GM23338 (cell line): ENCODE measurements around the gene ZNF609. TPM values are rescaled to one million over a fixed set of nuclear protein-coding genes. Genes with fewer than 3 reads are reported as not detected.

Source experiments
- ATAC-seq: fragments of 200-7000 bp; cut with Tn5 transposase; 3 replicates; pipeline ENCODE4 v1.9.1; 2020
- DNase-seq: peaks from one replicate; pipeline ENCODE4 v3.0.0-alpha.2; 2015; ENCODE audit warnings: low spot score
- H2AFZ ChIP-seq: fragments of 200-600 bp; sonication (generic); 2 replicates; pipeline ENCODE4 v1.8.0; 2016; ENCODE audit warnings: antibody characterized with exemption, mild to moderate bottlenecking, moderate library complexity
- H3F3A ChIP-seq: fragments of 200-600 bp; sonication (generic); replicated peaks from 2 replicates; pipeline ENCODE4 v1.8.0; 2017; ENCODE audit warnings: antibody characterized with exemption, mixed run types, low read depth
- H3K27ac ChIP-seq: fragments of 200-600 bp; sonication (generic); 2 replicates; pipeline ENCODE4 v1.6.1; 2016; ENCODE audit warnings: low read depth
- H3K27me3 ChIP-seq: fragments of 200-600 bp; sonication (generic); 2 replicates; pipeline ENCODE4 v1.8.0; 2016; ENCODE audit warnings: mild to moderate bottlenecking, mixed run types, moderate library complexity; ENCODE audit not compliant: insufficient read depth
- H3K36me3 ChIP-seq: fragments of 200-600 bp; sonication (generic); 2 replicates; pipeline ENCODE4 v1.8.0; 2016; ENCODE audit warnings: mild to moderate bottlenecking; ENCODE audit not compliant: insufficient read depth
- H3K4me1 ChIP-seq: fragments of 200-600 bp; sonication (generic); 2 replicates; pipeline ENCODE4 v1.8.0; 2016; ENCODE audit warnings: mild to moderate bottlenecking, moderate library complexity; ENCODE audit not compliant: insufficient read depth
- H3K4me2 ChIP-seq: fragments of 200-600 bp; sonication (generic); 2 replicates; pipeline ENCODE4 v1.7.1; 2017; ENCODE audit warnings: mixed run types
- H3K4me3 ChIP-seq: fragments of 200-600 bp; sonication (generic); 2 replicates; pipeline ENCODE4 v1.6.1; 2016; ENCODE audit warnings: mixed run types
- H3K79me2 ChIP-seq: fragments of 200-600 bp; sonication (generic); replicated peaks from 2 replicates; pipeline ENCODE4 v1.8.0; 2017; ENCODE audit warnings: mild to moderate bottlenecking; ENCODE audit not compliant: insufficient read depth
- H3K9me2 ChIP-seq: fragments of 200-600 bp; sonication (generic); 2 replicates; pipeline ENCODE4 v1.8.0; 2017; ENCODE audit not compliant: insufficient read depth
- H4K20me1 ChIP-seq: fragments of 200-600 bp; sonication (generic); replicated peaks from 2 replicates; pipeline ENCODE4 v1.8.0; 2017; ENCODE audit warnings: mild to moderate bottlenecking; ENCODE audit not compliant: insufficient read depth
- H3K27ac Mint-ChIP-seq: 2 replicates; pipeline ENCODE4 v1.8.0; 2020; ENCODE audit warnings: inconsistent platforms, mild to moderate bottlenecking, moderate library complexity, mixed read lengths
- H3K27me3 Mint-ChIP-seq: 3 replicates; pipeline ENCODE4 v1.8.0; 2022; ENCODE audit warnings: low read depth, mild to moderate bottlenecking, moderate library complexity, mixed read lengths, inconsistent platforms; ENCODE audit not compliant: insufficient read depth, poor library complexity
- H3K36me3 Mint-ChIP-seq: 3 replicates; pipeline ENCODE4 v1.8.0; 2021; ENCODE audit warnings: low read depth, mild to moderate bottlenecking, inconsistent platforms, moderate library complexity, mixed read lengths
- H3K4me1 Mint-ChIP-seq: 3 replicates; pipeline ENCODE4 v1.8.0; 2020; ENCODE audit warnings: mild to moderate bottlenecking, inconsistent platforms, mixed read lengths
- H3K4me3 Mint-ChIP-seq: 3 replicates; pipeline ENCODE4 v1.8.0; 2021; ENCODE audit warnings: moderate library complexity, mild to moderate bottlenecking, inconsistent platforms, mixed read lengths
- H3K9me3 Mint-ChIP-seq: 3 replicates; pipeline ENCODE4 v1.8.0; 2020; ENCODE audit warnings: moderate library complexity, mild to moderate bottlenecking, inconsistent platforms, mixed read lengths
- CREB1 ChIP-seq: fragments of 250-450 bp; sonication (Bioruptor Pico); IDR thresholded peaks from 2 replicates; pipeline ENCODE4 v1.5.0; 2020; ENCODE audit warnings: low read depth, mild to moderate bottlenecking, moderate library complexity
- EZH2 ChIP-seq: fragments of 200-600 bp; sonication (generic); IDR thresholded peaks from one replicate; pipeline ENCODE4 v1.8.0; 2017; ENCODE audit warnings: antibody characterized with exemption, mild to moderate bottlenecking, low read depth; ENCODE audit not compliant: unreplicated experiment
- EZH2phosphoT487 ChIP-seq: fragments of 200-600 bp; sonication (generic); IDR thresholded peaks from one replicate; pipeline ENCODE4 v1.8.1; 2018; ENCODE audit warnings: antibody characterized with exemption; ENCODE audit not compliant: unreplicated experiment
- JUNB ChIP-seq: IDR thresholded peaks from one replicate; pipeline ENCODE4 v1.6.1; 2016; ENCODE audit warnings: antibody characterized with exemption; ENCODE audit not compliant: unreplicated experiment
- NANOG ChIP-seq: IDR thresholded peaks from 2 replicates; pipeline ENCODE4 v1.6.1; 2016; ENCODE audit warnings: antibody characterized with exemption, borderline replicate concordance
- POLR2AphosphoS5 ChIP-seq: IDR thresholded peaks from 2 replicates; pipeline ENCODE4 v1.6.1; 2016; ENCODE audit warnings: antibody characterized with exemption, low read depth
- STAT1 ChIP-seq: IDR thresholded peaks from one replicate; pipeline ENCODE4 v1.6.1; 2016; ENCODE audit warnings: antibody characterized with exemption; ENCODE audit not compliant: unreplicated experiment
- ZNF114 ChIP-seq: fragments of 250-450 bp; sonication (Bioruptor Pico); IDR thresholded peaks from 2 replicates; pipeline ENCODE4 v1.5.0; 2020; ENCODE audit warnings: mild to moderate bottlenecking, moderate library complexity
- ZNF331 ChIP-seq: fragments of 250-450 bp; sonication (Bioruptor Pico); IDR thresholded peaks from 2 replicates; pipeline ENCODE4 v1.5.0; 2020; ENCODE audit warnings: low read depth, mild to moderate bottlenecking, moderate library complexity
- polyA plus RNA-seq: library from polyadenylated mRNA; unstranded; fragments of >200 nt; fragmentation: Nextera tagmentation; extraction: Ambion mirVana; gene quantifications from 2 replicates; pipeline ENCODE4 v1.2.1, GENCODE V29; 2016
- total RNA-seq: library from RNA; depleted of rRNA; stranded (reverse); fragments of >200 nt; shearing (Covaris generic); gene quantifications from 2 replicates; pipeline ENCODE4 v1.2.3, GENCODE V29; 2014
- TF ChIP-seq, protein P1 (sequence below): IDR thresholded peaks from 2 replicates; pipeline ENCODE4 v1.6.1; 2016; ENCODE audit warnings: antibody characterized with exemption
- TF ChIP-seq, protein P2 (sequence below): fragments of 250-450 bp; sonication (Bioruptor Pico); IDR thresholded peaks from 2 replicates; pipeline ENCODE4 v1.5.0; 2020; ENCODE audit warnings: mild to moderate bottlenecking, moderate library complexity
- TF ChIP-seq, protein P3 (sequence below), 2 experiments: fragments of 200-600 bp in 1 of 2; sonication (generic) in 1 of 2; conservative IDR thresholded peaks; 2 replicates each; pipeline versions ENCODE4 v1.5.1 to v1.6.1; 2016 to 2017; ENCODE audit warnings: antibody characterized with exemption in 2 of 2, low read depth in 2 of 2, mild to moderate bottlenecking in 2 of 2, moderate library complexity in 1 of 2
- TF ChIP-seq, protein P4 (sequence below): IDR thresholded peaks from one replicate; pipeline ENCODE4 v1.6.1; 2018; ENCODE audit warnings: antibody characterized with exemption; ENCODE audit not compliant: unreplicated experiment

The ZNF609 gene
- total and polyA plus RNA-seq, 2 experiments from 2014 or later = 26.4 to 40.2 TPM

DNA sequence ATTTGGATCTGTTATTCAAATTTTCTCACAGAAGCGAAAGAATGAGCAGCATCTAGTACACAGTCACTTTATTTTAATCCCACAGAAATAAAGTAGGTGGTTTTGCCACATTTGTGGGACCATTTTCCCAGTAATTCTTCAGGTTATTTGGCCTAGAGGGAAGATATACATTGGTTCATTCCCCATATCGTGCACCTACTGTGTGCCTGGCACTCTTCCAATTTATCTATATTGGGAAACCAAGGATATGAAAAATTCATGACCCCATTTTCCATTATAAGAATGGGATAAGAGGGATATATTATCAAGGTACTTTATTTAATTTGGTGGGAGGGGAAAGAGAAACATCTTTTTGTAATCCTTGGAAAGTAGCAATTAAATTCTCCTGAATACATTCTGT lies 37.7 kb upstream of the ZNF609 start:
- ATAC-seq (no peak), DNase-seq (no peak)
- Histone ChIP-seq H3K4me3 (no peak overlapping the region), H3K36me3 (no peaks in the 10 kb centered on the region), H2AFZ (no peak overlapping the region), H3K4me1 (no peaks in the 10 kb centered on the region), H3K27me3 (no peaks in the 10 kb centered on the region), H3K4me2 (no peak overlapping the region), H4K20me1 (no peaks in the 10 kb centered on the region; the same call in none of the 2 replicates), H3K27ac (no peak overlapping the region), H3K79me2 (no peaks in the 10 kb centered on the region), H3F3A (no peaks in the 10 kb centered on the region), H3K9me2 (no peaks in the 10 kb centered on the region)
- Mint-ChIP-seq H3K36me3 (peaks cover 22% of the 10 kb centered on the region; the same call in 2 of the 3 replicates), H3K27me3 (peaks cover 3% of the 10 kb centered on the region), H3K27ac (no peak overlapping the region), H3K4me3 (no peak overlapping the region), H3K9me3 (no peaks in the 10 kb centered on the region), H3K4me1 (no peaks in the 10 kb centered on the region)
- no peak for TF ChIP-seq STAT1
- TF ChIP-seq, protein P1, sequence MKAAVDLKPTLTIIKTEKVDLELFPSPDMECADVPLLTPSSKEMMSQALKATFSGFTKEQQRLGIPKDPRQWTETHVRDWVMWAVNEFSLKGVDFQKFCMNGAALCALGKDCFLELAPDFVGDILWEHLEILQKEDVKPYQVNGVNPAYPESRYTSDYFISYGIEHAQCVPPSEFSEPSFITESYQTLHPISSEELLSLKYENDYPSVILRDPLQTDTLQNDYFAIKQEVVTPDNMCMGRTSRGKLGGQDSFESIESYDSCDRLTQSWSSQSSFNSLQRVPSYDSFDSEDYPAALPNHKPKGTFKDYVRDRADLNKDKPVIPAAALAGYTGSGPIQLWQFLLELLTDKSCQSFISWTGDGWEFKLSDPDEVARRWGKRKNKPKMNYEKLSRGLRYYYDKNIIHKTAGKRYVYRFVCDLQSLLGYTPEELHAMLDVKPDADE = no peak
- TF ChIP-seq, protein P2, sequence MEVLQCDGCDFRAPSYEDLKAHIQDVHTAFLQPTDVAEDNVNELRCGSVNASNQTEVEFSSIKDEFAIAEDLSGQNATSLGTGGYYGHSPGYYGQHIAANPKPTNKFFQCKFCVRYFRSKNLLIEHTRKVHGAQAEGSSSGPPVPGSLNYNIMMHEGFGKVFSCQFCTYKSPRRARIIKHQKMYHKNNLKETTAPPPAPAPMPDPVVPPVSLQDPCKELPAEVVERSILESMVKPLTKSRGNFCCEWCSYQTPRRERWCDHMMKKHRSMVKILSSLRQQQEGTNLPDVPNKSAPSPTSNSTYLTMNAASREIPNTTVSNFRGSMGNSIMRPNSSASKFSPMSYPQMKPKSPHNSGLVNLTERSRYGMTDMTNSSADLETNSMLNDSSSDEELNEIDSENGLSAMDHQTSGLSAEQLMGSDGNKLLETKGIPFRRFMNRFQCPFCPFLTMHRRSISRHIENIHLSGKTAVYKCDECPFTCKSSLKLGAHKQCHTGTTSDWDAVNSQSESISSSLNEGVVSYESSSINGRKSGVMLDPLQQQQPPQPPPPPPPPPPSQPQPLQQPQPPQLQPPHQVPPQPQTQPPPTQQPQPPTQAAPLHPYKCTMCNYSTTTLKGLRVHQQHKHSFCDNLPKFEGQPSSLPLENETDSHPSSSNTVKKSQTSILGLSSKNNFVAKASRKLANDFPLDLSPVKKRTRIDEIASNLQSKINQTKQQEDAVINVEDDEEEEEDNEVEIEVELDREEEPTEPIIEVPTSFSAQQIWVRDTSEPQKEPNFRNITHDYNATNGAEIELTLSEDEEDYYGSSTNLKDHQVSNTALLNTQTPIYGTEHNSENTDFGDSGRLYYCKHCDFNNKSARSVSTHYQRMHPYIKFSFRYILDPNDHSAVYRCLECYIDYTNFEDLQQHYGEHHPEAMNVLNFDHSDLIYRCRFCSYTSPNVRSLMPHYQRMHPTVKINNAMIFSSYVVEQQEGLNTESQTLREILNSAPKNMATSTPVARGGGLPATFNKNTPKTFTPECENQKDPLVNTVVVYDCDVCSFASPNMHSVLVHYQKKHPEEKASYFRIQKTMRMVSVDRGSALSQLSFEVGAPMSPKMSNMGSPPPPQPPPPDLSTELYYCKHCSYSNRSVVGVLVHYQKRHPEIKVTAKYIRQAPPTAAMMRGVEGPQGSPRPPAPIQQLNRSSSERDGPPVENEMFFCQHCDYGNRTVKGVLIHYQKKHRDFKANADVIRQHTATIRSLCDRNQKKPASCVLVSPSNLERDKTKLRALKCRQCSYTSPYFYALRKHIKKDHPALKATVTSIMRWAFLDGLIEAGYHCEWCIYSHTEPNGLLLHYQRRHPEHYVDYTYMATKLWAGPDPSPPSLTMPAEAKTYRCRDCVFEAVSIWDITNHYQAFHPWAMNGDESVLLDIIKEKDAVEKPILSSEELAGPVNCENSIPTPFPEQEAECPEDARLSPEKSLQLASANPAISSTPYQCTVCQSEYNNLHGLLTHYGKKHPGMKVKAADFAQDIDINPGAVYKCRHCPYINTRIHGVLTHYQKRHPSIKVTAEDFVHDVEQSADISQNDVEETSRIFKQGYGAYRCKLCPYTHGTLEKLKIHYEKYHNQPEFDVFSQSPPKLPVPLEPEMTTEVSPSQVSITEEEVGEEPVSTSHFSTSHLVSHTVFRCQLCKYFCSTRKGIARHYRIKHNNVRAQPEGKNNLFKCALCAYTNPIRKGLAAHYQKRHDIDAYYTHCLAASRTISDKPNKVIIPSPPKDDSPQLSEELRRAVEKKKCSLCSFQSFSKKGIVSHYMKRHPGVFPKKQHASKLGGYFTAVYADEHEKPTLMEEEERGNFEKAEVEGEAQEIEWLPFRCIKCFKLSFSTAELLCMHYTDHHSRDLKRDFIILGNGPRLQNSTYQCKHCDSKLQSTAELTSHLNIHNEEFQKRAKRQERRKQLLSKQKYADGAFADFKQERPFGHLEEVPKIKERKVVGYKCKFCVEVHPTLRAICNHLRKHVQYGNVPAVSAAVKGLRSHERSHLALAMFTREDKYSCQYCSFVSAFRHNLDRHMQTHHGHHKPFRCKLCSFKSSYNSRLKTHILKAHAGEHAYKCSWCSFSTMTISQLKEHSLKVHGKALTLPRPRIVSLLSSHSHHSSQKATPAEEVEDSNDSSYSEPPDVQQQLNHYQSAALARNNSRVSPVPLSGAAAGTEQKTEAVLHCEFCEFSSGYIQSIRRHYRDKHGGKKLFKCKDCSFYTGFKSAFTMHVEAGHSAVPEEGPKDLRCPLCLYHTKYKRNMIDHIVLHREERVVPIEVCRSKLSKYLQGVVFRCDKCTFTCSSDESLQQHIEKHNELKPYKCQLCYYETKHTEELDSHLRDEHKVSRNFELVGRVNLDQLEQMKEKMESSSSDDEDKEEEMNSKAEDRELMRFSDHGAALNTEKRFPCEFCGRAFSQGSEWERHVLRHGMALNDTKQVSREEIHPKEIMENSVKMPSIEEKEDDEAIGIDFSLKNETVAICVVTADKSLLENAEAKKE (CRISPR knock-in tag) = no peak
- no peak for TF ChIP-seq CREB1 (CRISPR knock-in tag)
- TF ChIP-seq JUNB = no peak
- TF ChIP-seq POLR2AphosphoS5 = no peak
- no peak for TF ChIP-seq EZH2
- TF ChIP-seq, protein P3, sequence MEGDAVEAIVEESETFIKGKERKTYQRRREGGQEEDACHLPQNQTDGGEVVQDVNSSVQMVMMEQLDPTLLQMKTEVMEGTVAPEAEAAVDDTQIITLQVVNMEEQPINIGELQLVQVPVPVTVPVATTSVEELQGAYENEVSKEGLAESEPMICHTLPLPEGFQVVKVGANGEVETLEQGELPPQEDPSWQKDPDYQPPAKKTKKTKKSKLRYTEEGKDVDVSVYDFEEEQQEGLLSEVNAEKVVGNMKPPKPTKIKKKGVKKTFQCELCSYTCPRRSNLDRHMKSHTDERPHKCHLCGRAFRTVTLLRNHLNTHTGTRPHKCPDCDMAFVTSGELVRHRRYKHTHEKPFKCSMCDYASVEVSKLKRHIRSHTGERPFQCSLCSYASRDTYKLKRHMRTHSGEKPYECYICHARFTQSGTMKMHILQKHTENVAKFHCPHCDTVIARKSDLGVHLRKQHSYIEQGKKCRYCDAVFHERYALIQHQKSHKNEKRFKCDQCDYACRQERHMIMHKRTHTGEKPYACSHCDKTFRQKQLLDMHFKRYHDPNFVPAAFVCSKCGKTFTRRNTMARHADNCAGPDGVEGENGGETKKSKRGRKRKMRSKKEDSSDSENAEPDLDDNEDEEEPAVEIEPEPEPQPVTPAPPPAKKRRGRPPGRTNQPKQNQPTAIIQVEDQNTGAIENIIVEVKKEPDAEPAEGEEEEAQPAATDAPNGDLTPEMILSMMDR (conservative IDR thresholded peaks at IDR 0.05; ENCODE audit: low read depth in 2 of 2) = no peak
- no peak for TF ChIP-seq ZNF114
- TF ChIP-seq EZH2phosphoT487 = no peak
- TF ChIP-seq, protein P4, sequence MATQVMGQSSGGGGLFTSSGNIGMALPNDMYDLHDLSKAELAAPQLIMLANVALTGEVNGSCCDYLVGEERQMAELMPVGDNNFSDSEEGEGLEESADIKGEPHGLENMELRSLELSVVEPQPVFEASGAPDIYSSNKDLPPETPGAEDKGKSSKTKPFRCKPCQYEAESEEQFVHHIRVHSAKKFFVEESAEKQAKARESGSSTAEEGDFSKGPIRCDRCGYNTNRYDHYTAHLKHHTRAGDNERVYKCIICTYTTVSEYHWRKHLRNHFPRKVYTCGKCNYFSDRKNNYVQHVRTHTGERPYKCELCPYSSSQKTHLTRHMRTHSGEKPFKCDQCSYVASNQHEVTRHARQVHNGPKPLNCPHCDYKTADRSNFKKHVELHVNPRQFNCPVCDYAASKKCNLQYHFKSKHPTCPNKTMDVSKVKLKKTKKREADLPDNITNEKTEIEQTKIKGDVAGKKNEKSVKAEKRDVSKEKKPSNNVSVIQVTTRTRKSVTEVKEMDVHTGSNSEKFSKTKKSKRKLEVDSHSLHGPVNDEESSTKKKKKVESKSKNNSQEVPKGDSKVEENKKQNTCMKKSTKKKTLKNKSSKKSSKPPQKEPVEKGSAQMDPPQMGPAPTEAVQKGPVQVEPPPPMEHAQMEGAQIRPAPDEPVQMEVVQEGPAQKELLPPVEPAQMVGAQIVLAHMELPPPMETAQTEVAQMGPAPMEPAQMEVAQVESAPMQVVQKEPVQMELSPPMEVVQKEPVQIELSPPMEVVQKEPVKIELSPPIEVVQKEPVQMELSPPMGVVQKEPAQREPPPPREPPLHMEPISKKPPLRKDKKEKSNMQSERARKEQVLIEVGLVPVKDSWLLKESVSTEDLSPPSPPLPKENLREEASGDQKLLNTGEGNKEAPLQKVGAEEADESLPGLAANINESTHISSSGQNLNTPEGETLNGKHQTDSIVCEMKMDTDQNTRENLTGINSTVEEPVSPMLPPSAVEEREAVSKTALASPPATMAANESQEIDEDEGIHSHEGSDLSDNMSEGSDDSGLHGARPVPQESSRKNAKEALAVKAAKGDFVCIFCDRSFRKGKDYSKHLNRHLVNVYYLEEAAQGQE = no peak
- no peak for TF ChIP-seq NANOG
- TF ChIP-seq ZNF331 = no peak
